ENCODE data around the gene CDK5R1.
A peak's percentile ranks its signal among the peaks of the same experiment; 100 is the strongest.

Gene CDK5R1

DNA sequence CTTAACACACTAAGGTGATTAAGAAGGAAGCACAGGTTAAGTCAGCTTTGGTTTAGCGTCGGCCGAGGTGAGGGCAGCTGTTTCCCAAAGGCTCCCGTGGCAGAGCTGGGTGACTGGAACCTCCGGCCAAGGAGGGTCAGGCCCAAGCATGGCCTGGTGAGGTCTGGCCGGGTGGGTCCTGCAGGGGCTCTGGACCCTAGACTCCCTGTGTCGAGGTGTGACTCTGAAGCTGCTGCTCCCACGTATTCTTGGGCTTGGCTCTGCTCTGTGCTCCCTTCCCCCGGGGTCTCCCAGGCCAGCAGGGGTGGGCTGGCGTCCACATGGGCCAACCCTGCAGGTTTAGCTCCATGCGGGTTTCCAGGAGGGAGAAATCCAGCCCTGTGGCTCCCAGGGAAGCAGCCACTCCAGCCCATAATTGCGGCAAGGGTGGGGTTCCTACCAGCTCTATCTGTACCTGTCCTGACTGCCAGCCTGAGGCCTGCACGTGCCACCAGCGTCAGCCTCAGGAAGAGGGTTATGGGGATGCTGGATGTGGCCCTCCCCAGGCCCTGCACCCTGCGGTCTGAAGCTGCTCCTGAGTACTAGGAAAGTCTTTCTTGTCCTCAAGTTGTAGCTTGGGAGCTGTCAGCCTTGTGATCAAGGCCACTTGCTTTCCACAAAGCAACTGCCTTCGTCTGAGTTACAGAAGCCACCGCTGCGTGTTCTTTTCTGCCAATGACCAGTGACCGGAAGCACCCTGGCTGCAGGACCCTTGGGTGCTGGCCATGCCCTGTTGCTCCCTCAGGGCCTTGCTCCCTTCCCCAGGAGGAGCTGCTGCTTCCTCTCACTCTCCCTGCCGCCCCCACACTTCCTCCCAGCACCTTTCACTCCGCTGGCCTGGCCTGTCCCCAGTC lies 4.8 kb downstream of the CDK5R1 start:
- Mint-ChIP-seq H3K27me3 (no peaks in the 10 kb centered on the region), H3K27ac (peak overlapping the region; percentile 53 to 71), H3K9me3 (no peaks in the 10 kb centered on the region), H3K36me3 (ENCODE audit: insufficient read depth) (peaks cover 8% of the 10 kb centered on the region), H3K4me1 (ENCODE audit: low read depth in 2 of 2) (peaks cover 33 to 53% of the 10 kb centered on the region in 2 donors), H3K4me3 (peak overlapping the region; percentile 34 to 74)
- DNase-seq (no peak), ATAC-seq (replicated peaks) (no peak)

DNA sequence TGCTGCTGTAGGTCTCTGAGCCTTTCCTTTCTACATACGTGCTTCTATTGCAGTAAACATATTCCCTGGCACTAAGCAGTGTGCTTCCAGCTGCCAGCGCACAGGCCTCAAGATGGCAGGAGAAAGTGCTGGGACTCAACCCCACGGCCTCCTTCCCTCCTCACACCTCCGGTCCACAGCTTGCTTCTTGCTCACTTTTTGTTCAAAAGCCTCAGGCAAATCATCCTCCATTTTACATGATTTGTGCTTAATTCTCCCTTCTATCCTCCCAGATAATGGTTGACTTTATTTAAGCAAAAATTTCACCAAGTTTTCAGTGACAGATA lies 5.4 kb downstream of the CDK5R1 start:
- Mint-ChIP-seq H3K36me3 (ENCODE audit: insufficient read depth) (peaks cover 8% of the 10 kb centered on the region), H3K4me1 (ENCODE audit: low read depth in 2 of 2) (peaks cover 33 to 53% of the 10 kb centered on the region in 2 donors), H3K9me3 (no peaks in the 10 kb centered on the region), H3K27me3 (no peaks in the 10 kb centered on the region), H3K4me3 (peak overlapping the region; percentile 34 to 55), H3K27ac (peak overlapping the region; percentile 53 to 71)
- DNase-seq (no peak), ATAC-seq (replicated peaks) (no peak)

DNA sequence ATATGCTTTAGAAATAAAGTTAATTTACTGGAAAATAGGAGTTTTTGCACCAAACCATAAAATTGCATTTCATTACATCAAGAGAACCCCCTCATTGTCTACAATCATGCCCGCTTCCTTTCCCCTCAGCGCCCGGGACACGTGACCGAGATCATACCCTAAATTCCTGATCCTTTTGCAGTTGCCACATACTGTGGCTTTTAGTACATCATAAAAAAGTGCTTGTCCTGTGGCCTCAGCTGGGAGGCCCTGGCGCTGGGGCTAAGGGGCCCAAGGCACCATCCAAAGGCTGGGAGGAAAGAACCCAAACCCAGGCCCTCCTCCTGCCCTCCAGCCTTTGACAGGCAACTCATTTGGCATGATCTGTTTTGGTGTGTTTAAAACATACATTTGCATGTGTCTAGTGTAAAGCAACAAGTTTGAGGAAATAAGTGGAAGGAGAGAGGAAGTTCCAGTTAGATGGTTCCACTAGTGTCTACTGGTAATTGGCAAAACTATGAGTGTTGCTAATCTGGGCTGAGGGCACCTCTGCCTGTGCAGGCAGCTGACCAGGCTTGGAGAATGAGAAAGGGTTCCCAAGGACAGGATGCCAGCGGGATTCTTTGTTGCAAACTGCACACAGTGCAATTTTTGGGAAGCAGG lies 6.0 kb downstream of the CDK5R1 start:
- Mint-ChIP-seq H3K27ac (peak overlapping the region in 1 of 2 donors; percentile 71), H3K4me1 (ENCODE audit: low read depth in 2 of 2) (peaks cover 31 to 49% of the 10 kb centered on the region in 2 donors), H3K36me3 (ENCODE audit: insufficient read depth) (peaks cover 8% of the 10 kb centered on the region), H3K9me3 (no peaks in the 10 kb centered on the region), H3K4me3 (peak overlapping the region in 1 of 2 donors; percentile 55), H3K27me3 (no peaks in the 10 kb centered on the region)
- ATAC-seq (replicated peaks) (no peak), DNase-seq (no peak)

DNA sequence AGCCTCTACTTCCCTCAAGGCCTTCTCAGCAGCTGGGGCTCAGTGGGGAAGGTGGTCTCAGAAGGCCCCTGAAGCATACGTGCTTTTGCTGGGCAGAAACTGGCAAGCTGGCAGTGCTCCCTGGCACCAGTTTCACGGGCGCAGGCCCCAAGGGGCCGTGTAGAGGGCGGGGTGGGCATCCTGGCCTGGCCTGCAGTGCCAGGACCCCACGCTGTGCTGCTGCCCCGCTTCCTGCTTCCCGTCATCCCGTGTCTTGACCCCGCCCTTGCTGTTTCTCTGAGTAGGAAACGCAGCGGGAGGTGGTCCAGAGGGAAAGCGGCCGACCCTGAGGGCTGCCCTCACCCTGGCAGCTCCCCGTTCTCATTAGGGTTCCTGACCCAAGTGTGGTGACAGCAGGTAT lies 6.8 kb downstream of the CDK5R1 start:
- Mint-ChIP-seq H3K27me3 (no peaks in the 10 kb centered on the region), H3K4me1 (ENCODE audit: low read depth in 2 of 2) (peaks cover 25 to 41% of the 10 kb centered on the region in 2 donors), H3K4me3 (no peak overlapping the region), H3K27ac (peak overlapping the region; percentile 47 to 71), H3K36me3 (ENCODE audit: insufficient read depth) (peaks cover 6% of the 10 kb centered on the region), H3K9me3 (no peaks in the 10 kb centered on the region)
- no peak for DNase-seq
- ATAC-seq (replicated peaks) = no peak

DNA sequence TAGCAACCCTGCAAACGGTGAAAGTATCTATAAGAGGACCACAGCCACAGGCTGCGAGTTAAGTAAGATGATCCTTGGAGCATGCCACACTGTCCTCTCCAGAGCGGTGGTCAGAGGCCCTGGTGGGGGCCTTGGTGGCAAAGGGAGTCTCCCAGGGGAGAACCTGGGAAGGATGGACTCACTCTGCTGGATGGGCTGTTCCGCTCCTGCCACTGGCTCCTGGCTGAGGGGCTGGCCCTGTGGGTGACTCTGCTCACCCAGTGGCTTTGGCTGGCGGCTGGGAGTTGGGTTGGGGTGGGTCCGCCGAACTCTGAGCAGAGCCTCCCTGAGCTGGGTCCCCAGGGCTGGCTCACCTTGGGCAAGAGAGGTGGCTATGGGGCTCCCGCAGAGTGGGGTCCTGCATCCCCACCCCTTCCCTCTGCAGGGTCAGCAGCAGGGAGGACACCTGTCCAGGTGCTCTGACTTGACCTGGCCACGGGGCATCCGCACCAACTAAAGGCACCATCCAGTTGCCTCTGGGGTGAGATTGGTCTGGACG lies 7.3 kb downstream of the CDK5R1 start:
- no peaks in the 10 kb centered on the region for H3K9me3 Mint-ChIP-seq
- H3K4me1 Mint-ChIP-seq (ENCODE audit: low read depth in 2 of 2) = peaks cover 25 to 37% of the 10 kb centered on the region in 2 donors
- no peak for DNase-seq
- H3K27me3 Mint-ChIP-seq = no peaks in the 10 kb centered on the region
- H3K27ac Mint-ChIP-seq = peak overlapping the region; percentile 10 to 47
- no peak overlapping the region for H3K4me3 Mint-ChIP-seq
- ATAC-seq (replicated peaks) = no peak
- H3K36me3 Mint-ChIP-seq (ENCODE audit: insufficient read depth) = peaks cover 4% of the 10 kb centered on the region

DNA sequence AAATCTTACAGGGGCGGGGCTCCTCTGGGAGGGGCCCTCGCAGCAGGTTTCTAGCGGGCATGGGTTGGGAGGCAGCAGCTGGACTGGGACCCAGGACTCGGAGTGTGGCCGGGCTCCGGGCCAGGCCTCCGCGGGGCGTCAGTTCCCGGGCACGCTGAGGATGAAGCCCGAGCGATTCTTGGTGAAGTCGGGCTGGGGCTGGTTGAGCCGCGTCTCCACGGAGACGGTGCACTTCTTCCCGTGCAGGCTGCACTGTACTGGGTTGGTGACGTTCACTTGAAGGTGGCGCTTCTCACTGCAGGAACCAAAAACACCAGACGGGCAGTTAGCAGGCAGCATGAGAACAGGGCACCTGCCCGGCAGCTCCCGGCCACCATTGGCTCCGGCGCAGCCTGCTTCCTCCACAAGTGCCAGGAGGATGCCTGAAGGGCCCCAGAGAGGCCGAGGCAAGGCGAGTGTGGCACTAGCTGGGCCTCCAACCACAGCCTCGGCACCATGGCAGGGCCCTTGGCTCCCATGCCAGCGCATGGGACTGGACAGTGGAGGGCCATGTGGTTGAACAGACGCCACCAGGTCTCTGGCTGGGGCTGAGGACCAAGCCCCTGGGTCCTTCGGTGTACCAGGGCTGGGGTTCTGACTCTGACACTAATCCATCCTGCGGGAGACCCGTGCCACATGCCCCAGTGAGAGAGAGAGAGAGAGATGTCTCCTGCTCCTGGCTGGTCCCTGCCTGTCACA lies 8.0 kb downstream of the CDK5R1 start:
- Mint-ChIP-seq H3K4me3 (no peak overlapping the region), H3K27ac (peak overlapping the region in 1 of 2 donors; percentile 10)
- no peak for ATAC-seq (replicated peaks)

DNA sequence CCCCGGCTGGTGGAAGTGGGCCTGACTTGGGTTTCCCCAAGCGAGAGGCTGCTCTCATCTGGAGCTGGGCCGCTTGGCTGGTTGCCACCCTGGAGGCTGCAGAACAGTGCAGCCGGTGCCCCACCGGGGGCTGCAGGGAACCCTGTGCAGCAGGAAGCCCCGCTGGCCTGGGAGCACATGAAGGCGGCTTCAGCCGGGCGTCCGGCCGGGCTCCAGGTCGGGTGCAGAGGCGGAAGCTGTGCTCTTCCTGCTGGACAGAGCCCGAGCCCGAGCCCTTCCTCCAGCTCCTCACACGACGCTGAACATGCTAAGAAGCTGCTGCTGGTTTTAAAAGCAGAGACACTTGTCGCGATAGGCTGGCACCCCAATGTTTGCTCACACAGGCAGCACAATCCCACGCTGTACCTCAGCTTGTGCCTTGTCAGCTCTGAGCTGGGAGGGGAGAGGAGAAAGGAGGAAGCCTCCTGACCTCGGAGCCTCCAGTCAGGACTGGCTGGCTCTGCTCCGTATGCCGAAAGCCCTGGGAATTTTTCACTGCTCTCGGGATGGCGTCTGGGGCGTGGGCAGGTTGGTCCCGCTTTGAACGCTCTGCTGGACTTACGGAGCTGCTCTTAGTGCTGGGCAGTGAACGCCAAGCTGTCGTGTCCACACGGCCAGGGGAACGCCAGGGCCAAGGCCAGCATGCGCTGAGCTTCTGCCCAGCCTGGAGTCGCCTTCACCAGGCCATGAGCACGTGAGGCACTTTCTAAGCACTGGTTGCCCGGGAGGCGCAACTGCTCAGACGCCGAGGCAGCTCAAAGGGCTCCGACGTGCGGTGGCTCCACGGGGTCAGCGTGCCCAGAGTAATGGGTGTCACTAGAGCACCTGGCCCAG lies 8.8 kb downstream of the CDK5R1 start:
- DNase-seq (no peak), ATAC-seq (replicated peaks) (no peak)
- Mint-ChIP-seq H3K9me3 (no peaks in the 10 kb centered on the region), H3K4me1 (ENCODE audit: low read depth in 2 of 2) (peaks cover 22% of the 10 kb centered on the region in 2 donors), H3K27ac (no peak overlapping the region), H3K4me3 (no peak overlapping the region), H3K27me3 (no peaks in the 10 kb centered on the region), H3K36me3 (ENCODE audit: insufficient read depth) (peaks cover 4% of the 10 kb centered on the region)

More for the DNA sequence above, 8.0 kb downstream of the CDK5R1 start:
- no peak for DNase-seq
- no peaks in the 10 kb centered on the region for H3K27me3 Mint-ChIP-seq
- H3K4me1 Mint-ChIP-seq (ENCODE audit: low read depth in 2 of 2) = peaks cover 20 to 29% of the 10 kb centered on the region in 2 donors
- H3K36me3 Mint-ChIP-seq (ENCODE audit: insufficient read depth) = peaks cover 4% of the 10 kb centered on the region
- no peaks in the 10 kb centered on the region for H3K9me3 Mint-ChIP-seq

DNA sequence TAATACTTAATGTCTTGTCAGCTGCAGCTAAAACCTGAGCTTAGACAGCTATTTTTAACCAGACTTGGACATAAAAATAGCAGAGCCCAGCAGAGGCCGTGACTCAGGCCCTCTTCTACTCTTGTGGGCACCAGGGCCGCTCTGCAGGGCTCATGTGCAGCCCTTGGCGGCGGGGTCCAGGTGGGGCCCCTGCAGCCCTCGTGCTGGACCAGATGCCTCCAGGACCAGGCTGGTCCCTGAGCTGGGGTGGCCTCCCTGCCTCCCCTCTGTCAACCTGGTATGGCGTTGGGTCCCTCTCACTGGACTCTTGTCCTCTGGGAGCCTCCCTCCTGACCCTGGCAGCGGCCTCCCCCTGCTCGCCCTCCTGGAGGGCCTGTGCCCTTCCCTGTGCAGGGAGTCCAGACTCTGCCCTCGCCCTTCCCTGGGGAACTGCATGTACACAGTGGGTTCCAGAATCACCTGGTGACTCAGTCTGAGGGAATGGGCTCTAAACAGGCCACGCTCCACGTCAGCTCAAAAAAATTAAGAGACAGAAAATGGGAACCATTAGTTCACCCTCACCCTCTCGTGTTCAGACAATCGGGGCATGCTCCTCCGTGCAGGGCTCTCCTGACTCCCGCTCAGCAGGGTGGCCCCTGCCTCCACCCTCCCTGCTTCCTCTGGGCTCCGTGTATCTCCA lies 9.7 kb downstream of the CDK5R1 start:
- ATAC-seq (replicated peaks) (no peak), DNase-seq (no peak)
- Mint-ChIP-seq H3K4me3 (no peak overlapping the region), H3K36me3 (ENCODE audit: insufficient read depth) (peaks cover 4% of the 10 kb centered on the region), H3K4me1 (ENCODE audit: low read depth in 2 of 2) (peaks cover 21 to 22% of the 10 kb centered on the region in 2 donors), H3K27me3 (no peaks in the 10 kb centered on the region), H3K9me3 (no peaks in the 10 kb centered on the region), H3K27ac (no peak overlapping the region)

DNA sequence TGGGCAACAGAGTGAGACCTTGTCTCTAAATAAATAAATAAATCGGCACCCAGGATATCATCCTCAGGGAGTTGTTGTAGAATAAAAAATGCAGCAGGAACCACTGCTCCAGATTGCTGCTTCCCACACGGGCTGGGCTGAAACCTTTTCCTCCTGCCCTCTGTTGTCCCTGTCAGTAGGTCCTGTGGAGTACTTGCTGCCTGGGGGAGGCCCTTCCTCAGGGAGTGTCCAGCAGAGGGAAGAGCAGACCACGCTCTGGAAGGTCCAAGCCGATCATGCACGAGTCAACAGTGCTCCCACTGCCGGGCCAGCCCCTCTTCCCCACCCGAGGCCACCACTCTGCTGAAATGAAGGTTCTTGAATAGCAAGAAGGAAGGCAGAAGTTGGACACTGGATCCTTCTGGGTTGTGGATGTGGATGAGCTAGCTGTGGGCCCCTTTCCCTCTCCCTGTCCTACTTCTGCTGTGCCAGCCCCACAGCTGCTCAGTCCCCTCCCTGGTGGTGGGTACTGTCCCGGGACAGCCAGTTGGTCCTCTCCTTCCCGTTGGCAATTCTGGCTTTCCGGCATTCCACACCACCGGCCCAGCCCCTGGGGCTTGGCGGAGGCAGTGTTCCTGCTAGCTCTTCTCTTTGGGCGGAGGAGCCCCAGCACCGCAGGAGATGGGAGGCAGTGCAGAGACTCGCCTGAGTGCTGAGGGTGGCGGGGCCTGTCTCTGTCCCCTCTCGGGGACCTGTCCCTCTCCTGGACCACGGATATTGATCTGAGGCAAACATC lies 10.8 kb downstream of the CDK5R1 start:
- H3K4me1 Mint-ChIP-seq (ENCODE audit: low read depth in 2 of 2) = peaks cover 21% of the 10 kb centered on the region in 2 donors

DNA sequence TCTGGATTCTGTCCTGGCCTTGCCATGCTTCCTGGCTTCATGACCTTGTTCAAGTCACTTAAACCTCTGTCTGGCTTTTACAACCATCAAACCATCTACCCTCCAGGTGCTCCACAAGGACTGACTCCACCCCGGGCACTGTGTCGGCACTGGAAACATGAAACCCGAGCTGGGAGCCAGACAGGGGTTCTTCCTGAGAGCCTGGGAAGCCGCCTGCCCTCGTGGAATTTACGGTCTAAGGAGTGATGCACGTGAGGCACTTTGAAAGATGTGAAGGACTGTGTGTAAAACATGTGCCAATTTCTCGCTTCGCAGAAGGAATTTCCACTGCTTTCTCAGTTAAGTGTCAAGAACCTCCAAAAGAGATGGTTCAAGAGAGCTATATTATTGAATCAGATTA lies 11.6 kb downstream of the CDK5R1 start:
- H3K27me3 Mint-ChIP-seq = no peaks in the 10 kb centered on the region
- H3K36me3 Mint-ChIP-seq (ENCODE audit: insufficient read depth) = peaks cover 3% of the 10 kb centered on the region
- H3K9me3 Mint-ChIP-seq = no peaks in the 10 kb centered on the region
- peak overlapping the region in 1 of 2 donors; percentile 8 for H3K27ac Mint-ChIP-seq
- peaks cover 22 to 23% of the 10 kb centered on the region in 2 donors for H3K4me1 Mint-ChIP-seq (ENCODE audit: low read depth in 2 of 2)
- DNase-seq (no peak), ATAC-seq (replicated peaks) (no peak)
- H3K4me3 Mint-ChIP-seq = no peak overlapping the region

More for the DNA sequence above, 10.8 kb downstream of the CDK5R1 start:
- ATAC-seq (replicated peaks) (no peak), DNase-seq (no peak)
- H3K36me3 Mint-ChIP-seq (ENCODE audit: insufficient read depth) = no peaks in the 10 kb centered on the region
- no peaks in the 10 kb centered on the region for H3K9me3 Mint-ChIP-seq
- peak overlapping the region in 1 of 2 donors; percentile 8 for H3K27ac Mint-ChIP-seq
- H3K27me3 Mint-ChIP-seq = no peaks in the 10 kb centered on the region
- H3K4me3 Mint-ChIP-seq = no peak overlapping the region

DNA sequence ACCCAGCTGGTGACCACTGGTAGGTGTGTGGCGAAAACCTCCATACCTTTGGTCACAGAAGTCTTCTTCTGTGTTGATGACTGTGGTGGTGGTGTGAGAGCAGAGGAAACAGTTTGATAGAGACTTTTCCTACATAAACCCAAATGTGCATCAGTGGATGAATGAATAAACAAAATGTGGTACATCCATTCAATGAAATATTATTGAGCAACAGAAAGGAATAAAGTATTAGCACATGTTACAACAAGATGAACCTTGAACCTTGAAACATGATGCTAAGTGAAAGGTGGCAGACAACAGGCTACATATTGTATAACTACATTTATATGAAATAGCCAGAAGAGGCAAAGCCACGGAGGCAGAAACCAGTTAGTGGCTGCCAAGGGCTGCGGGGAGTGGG lies 15.2 kb downstream of the CDK5R1 start:
- no peaks in the 10 kb centered on the region for H3K9me3 Mint-ChIP-seq

More for the DNA sequence above, 15.2 kb downstream of the CDK5R1 start:
- H3K36me3 Mint-ChIP-seq (ENCODE audit: insufficient read depth) = peaks cover 7% of the 10 kb centered on the region
- H3K4me3 Mint-ChIP-seq = peak overlapping the region; percentile 24 to 69
- peak overlapping the region; percentile 71 to 80 for H3K27ac Mint-ChIP-seq
- DNase-seq (no peak), ATAC-seq (replicated peaks) (no peak)
- peaks cover 41 to 53% of the 10 kb centered on the region in 2 donors for H3K4me1 Mint-ChIP-seq (ENCODE audit: low read depth in 2 of 2)
- no peaks in the 10 kb centered on the region for H3K27me3 Mint-ChIP-seq

Measured in effector memory CD8-positive, alpha-beta T cell (primary cell).